ENCODE measurements around the gene CHPF2. TPM values are rescaled to one million over a fixed set of nuclear protein-coding genes. Genes with fewer than 3 reads are reported as not detected.

CHPF2 gene
- total and polyA plus RNA-seq, 2 of the 13 experiments (the other 11 are each of a cell fraction or from before 2014, with no cell fraction given) = 15.4 to 21.5 TPM

DNA sequence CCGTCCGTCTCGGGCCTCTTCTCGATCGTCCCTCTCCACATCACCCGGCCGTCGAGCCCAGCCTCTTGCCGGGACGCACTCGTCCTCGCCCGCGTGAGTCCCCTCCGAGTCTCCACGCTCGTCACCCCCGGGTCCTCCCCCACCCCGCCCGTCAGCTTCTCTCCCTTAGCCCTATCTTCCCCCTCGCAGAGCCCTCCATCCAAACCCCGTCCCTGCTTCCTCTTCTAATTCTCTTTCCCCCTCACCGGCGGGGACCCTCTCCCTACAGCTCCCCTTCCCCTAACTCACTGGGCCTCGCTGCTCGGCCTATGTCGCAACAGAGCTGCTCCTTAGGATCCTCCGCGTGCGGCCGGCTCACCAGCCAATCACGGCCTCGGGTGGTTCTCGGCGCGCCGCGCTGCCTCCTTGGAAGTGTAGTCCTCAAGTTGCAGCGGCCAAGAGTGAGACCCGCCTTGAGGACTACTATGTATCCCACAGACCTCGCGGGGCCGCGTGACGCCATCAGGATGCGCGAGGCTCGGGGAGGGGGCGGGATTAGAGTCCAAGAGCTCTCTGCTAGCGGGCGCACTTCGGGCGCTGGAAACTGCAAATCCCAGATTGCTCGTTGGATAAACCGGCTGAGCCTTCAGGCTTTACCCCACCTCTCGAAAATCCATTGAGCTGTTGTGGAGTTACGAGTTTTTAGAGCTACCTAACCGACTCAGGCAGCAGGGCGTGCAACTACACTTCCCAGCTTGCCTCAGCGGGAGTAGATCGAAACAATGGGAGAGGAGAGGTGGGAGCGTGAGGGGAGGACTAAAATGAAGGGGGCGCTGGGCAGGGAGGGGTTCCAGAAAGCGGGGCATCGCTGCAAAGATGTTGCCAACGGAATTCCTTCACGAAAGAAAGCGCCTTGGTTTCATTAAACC lies 5.2 kb upstream of the CHPF2 start, which contains the start of gene ABCF2 (continued):
- TF ChIP-seq, protein P1, sequence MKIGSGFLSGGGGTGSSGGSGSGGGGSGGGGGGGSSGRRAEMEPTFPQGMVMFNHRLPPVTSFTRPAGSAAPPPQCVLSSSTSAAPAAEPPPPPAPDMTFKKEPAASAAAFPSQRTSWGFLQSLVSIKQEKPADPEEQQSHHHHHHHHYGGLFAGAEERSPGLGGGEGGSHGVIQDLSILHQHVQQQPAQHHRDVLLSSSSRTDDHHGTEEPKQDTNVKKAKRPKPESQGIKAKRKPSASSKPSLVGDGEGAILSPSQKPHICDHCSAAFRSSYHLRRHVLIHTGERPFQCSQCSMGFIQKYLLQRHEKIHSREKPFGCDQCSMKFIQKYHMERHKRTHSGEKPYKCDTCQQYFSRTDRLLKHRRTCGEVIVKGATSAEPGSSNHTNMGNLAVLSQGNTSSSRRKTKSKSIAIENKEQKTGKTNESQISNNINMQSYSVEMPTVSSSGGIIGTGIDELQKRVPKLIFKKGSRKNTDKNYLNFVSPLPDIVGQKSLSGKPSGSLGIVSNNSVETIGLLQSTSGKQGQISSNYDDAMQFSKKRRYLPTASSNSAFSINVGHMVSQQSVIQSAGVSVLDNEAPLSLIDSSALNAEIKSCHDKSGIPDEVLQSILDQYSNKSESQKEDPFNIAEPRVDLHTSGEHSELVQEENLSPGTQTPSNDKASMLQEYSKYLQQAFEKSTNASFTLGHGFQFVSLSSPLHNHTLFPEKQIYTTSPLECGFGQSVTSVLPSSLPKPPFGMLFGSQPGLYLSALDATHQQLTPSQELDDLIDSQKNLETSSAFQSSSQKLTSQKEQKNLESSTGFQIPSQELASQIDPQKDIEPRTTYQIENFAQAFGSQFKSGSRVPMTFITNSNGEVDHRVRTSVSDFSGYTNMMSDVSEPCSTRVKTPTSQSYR (CRISPR knock-in tag; IDR thresholded peaks at IDR 0.05; ENCODE audit: borderline replicate concordance) = peak; percentile 16; the same call in 1 of the 2 replicates
- TF ChIP-seq ESRRA (CRISPR knock-in tag; IDR thresholded peaks at IDR 0.05; ENCODE audit: low read depth) = no peak
- peak; percentile 40; the same call in 1 of the 2 replicates for TF ChIP-seq ZNF274 (CRISPR knock-in tag; IDR thresholded peaks at IDR 0.05)
- TF ChIP-seq, protein P2, sequence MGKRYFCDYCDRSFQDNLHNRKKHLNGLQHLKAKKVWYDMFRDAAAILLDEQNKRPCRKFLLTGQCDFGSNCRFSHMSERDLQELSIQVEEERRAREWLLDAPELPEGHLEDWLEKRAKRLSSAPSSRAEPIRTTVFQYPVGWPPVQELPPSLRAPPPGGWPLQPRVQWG (CRISPR knock-in tag; IDR thresholded peaks at IDR 0.05; ENCODE audit: borderline replicate concordance, low read depth) = no peak
- TF ChIP-seq, protein P3, sequence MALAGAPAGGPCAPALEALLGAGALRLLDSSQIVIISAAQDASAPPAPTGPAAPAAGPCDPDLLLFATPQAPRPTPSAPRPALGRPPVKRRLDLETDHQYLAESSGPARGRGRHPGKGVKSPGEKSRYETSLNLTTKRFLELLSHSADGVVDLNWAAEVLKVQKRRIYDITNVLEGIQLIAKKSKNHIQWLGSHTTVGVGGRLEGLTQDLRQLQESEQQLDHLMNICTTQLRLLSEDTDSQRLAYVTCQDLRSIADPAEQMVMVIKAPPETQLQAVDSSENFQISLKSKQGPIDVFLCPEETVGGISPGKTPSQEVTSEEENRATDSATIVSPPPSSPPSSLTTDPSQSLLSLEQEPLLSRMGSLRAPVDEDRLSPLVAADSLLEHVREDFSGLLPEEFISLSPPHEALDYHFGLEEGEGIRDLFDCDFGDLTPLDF (CRISPR knock-in tag; IDR thresholded peaks at IDR 0.05) = peak; percentile 63
- peak; percentile 45 for TF ChIP-seq IKZF4 (CRISPR knock-in tag; IDR thresholded peaks at IDR 0.05; ENCODE audit: borderline replicate concordance, low read depth, not compliant biosample characterization)
- no peak for TF ChIP-seq SIX1 (CRISPR knock-in tag; IDR thresholded peaks at IDR 0.05; ENCODE audit: borderline replicate concordance)
- TF ChIP-seq, protein P4, sequence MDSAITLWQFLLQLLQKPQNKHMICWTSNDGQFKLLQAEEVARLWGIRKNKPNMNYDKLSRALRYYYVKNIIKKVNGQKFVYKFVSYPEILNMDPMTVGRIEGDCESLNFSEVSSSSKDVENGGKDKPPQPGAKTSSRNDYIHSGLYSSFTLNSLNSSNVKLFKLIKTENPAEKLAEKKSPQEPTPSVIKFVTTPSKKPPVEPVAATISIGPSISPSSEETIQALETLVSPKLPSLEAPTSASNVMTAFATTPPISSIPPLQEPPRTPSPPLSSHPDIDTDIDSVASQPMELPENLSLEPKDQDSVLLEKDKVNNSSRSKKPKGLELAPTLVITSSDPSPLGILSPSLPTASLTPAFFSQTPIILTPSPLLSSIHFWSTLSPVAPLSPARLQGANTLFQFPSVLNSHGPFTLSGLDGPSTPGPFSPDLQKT (CRISPR knock-in tag; IDR thresholded peaks at IDR 0.05; ENCODE audit: borderline replicate concordance) = no peak
- 0 out of 2 replicates have a peak, but pooled peaks have one; percentile 68 for TF ChIP-seq ZNF563 (CRISPR knock-in tag; IDR thresholded peaks at IDR 0.05)
- TF ChIP-seq, protein P5, sequence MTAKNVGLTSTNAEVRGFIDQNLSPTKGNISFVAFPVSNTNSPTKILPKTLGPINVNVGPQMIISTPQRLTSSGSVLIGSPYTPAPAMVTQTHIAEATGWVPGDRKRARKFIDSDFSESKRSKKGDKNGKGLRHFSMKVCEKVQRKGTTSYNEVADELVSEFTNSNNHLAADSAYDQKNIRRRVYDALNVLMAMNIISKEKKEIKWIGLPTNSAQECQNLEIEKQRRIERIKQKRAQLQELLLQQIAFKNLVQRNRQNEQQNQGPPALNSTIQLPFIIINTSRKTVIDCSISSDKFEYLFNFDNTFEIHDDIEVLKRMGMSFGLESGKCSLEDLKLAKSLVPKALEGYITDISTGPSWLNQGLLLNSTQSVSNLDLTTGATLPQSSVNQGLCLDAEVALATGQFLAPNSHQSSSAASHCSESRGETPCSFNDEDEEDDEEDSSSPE (CRISPR knock-in tag; IDR thresholded peaks at IDR 0.05) = peak; percentile 72; the same call in 1 of the 2 replicates
- TF ChIP-seq U2AF1 (optimal IDR thresholded peaks at IDR 0.05; ENCODE audit: low read depth, low read length) = peak; percentile 78
- peak; percentile 69 for TF ChIP-seq SRF (IDR thresholded peaks at IDR 0.05; ENCODE audit: low read depth, low read length)
- TF ChIP-seq SAFB2 (CRISPR knock-in tag; IDR thresholded peaks at IDR 0.05; ENCODE audit: borderline replicate concordance, low read depth) = peak; percentile 67
- TF ChIP-seq, protein P6, sequence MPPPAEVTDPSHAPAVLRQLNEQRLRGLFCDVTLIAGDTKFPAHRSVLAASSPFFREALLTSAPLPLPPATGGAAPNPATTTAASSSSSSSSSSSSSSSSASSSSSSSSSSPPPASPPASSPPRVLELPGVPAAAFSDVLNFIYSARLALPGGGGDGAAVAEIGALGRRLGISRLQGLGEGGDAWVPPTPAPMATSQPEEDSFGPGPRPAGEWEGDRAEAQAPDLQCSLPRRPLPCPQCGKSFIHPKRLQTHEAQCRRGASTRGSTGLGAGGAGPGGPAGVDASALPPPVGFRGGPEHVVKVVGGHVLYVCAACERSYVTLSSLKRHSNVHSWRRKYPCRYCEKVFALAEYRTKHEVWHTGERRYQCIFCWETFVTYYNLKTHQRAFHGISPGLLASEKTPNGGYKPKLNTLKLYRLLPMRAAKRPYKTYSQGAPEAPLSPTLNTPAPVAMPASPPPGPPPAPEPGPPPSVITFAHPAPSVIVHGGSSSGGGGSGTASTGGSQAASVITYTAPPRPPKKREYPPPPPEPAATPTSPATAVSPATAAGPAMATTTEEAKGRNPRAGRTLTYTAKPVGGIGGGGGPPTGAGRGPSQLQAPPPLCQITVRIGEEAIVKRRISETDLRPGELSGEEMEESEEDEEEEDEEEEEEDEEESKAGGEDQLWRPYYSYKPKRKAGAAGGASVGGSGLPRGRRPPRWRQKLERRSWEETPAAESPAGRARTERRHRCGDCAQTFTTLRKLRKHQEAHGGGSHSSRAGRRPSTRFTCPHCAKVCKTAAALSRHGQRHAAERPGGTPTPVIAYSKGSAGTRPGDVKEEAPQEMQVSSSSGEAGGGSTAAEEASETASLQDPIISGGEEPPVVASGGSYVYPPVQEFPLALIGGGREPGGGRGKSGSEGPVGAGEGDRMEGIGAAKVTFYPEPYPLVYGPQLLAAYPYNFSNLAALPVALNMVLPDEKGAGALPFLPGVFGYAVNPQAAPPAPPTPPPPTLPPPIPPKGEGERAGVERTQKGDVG (CRISPR knock-in tag; IDR thresholded peaks at IDR 0.05; ENCODE audit: borderline replicate concordance) = no peak
- TF ChIP-seq SRSF1 (optimal IDR thresholded peaks at IDR 0.05; ENCODE audit: low read depth, low read length) = peak; percentile 33
- TF ChIP-seq ELF1 (CRISPR knock-in tag; IDR thresholded peaks at IDR 0.05) = peak; percentile 70

Data from HepG2 (cell line).